ENCODE measurements around the gene KDM3B. TPM values are rescaled to one million over a fixed set of nuclear protein-coding genes. Genes with fewer than 3 reads are reported as not detected.
A peak's percentile ranks its signal among the peaks of the same experiment; 100 is the strongest.

Gene KDM3B
- total RNA-seq, 2 experiments from 2014 or later: 53.1 to 55.0 TPM

GRCh38 chr5:138441221-138441620, 88.7 kb downstream of the KDM3B start:
- CTCF ChIA-PET: no interaction called here

GRCh38 chr5:138444078-138444773, 91.7 kb downstream of the KDM3B start:
- ChIA-PET POLR2A (interaction anchor here (1.1 kb wide), 1 partner anchor 21 kb away, joined by 3 read pairs; the partner anchor contains the start of gene EGR1), CTCF (no interaction called here)
- H3K36me3 Mint-ChIP-seq (ENCODE audit: low read depth): no peaks in the 10 kb centered on the region
- no peaks in the 10 kb centered on the region for H3K9me3 Mint-ChIP-seq (ENCODE audit: insufficient read depth)
- no peak overlapping the region for H3K4me3 Mint-ChIP-seq
- H3K27ac Mint-ChIP-seq: no peak overlapping the region
- ATAC-seq (no peak), DNase-seq (no peak)
- H3K4me1 Mint-ChIP-seq (ENCODE audit: low read depth): peaks cover 4% of the 10 kb centered on the region
- H3K27me3 Mint-ChIP-seq (ENCODE audit: low read depth): peaks cover 3% of the 10 kb centered on the region

More at GRCh38 chr5:138441221-138441620, 88.7 kb downstream of the KDM3B start:
- Mint-ChIP-seq H3K4me3 (no peak overlapping the region), H3K9me3 (ENCODE audit: insufficient read depth) (no peaks in the 10 kb centered on the region), H3K27me3 (ENCODE audit: low read depth) (peaks cover 5% of the 10 kb centered on the region), H3K36me3 (ENCODE audit: low read depth) (peaks cover 12% of the 10 kb centered on the region), H3K27ac (no peak overlapping the region), H3K4me1 (ENCODE audit: low read depth) (peaks cover 12% of the 10 kb centered on the region)
- POLR2A ChIA-PET: no interaction called here
- DNase-seq (no peak), ATAC-seq (no peak)

GRCh38 chr5:138444774-138445546, 92.5 kb downstream of the KDM3B start:
- POLR2A ChIA-PET: interaction anchor here (0.9 to 1.1 kb wide), 2 partner anchors 14 to 20 kb away, joined by 3 read pairs; partner anchors contain the start of gene EGR1

GRCh38 chr5:138445547-138446271, 93.2 kb downstream of the KDM3B start:
- CTCF ChIA-PET: no interaction called here
- ATAC-seq: no peak
- no peak for DNase-seq
- Mint-ChIP-seq H3K27me3 (ENCODE audit: low read depth) (no peaks in the 10 kb centered on the region), H3K36me3 (ENCODE audit: low read depth) (no peaks in the 10 kb centered on the region), H3K9me3 (ENCODE audit: insufficient read depth) (no peaks in the 10 kb centered on the region), H3K27ac (no peak overlapping the region), H3K4me1 (ENCODE audit: low read depth) (peaks cover 5% of the 10 kb centered on the region), H3K4me3 (no peak overlapping the region)
- POLR2A ChIA-PET: interaction anchor here (0.9 kb wide), 1 partner anchor 14 kb away, joined by 3 read pairs; no protein-coding TSS in a partner anchor

More at GRCh38 chr5:138444774-138445546, 92.5 kb downstream of the KDM3B start:
- H3K9me3 Mint-ChIP-seq (ENCODE audit: insufficient read depth): no peaks in the 10 kb centered on the region
- DNase-seq (no peak), ATAC-seq (no peak)
- peaks cover 2% of the 10 kb centered on the region for H3K4me1 Mint-ChIP-seq (ENCODE audit: low read depth)
- no peak overlapping the region for H3K27ac Mint-ChIP-seq
- no peak overlapping the region for H3K4me3 Mint-ChIP-seq
- peaks cover 3% of the 10 kb centered on the region for H3K27me3 Mint-ChIP-seq (ENCODE audit: low read depth)
- no peaks in the 10 kb centered on the region for H3K36me3 Mint-ChIP-seq (ENCODE audit: low read depth)
- CTCF ChIA-PET: no interaction called here

GRCh38 chr5:138448070-138448469, 95.6 kb downstream of the KDM3B start:
- peaks cover 2% of the 10 kb centered on the region for H3K27me3 Mint-ChIP-seq (ENCODE audit: low read depth)
- H3K27ac Mint-ChIP-seq: no peak overlapping the region
- no peak for DNase-seq
- H3K9me3 Mint-ChIP-seq (ENCODE audit: insufficient read depth): no peaks in the 10 kb centered on the region
- ChIA-PET POLR2A (interaction anchor here (1.2 to 6.3 kb wide), 2 partner anchors 17 to 95 kb away, joined by 3 to 32 read pairs; partner anchors contain the start of genes EGR1 and ETF1), CTCF (interaction anchor here (1.0 to 5.4 kb wide), 11 partner anchors 9 to 100 kb away, joined by 3 to 65 read pairs (median 7); partner anchors contain the start of genes EGR1 and REEP2)
- H3K4me1 Mint-ChIP-seq (ENCODE audit: low read depth): peaks cover 5% of the 10 kb centered on the region
- H3K4me3 Mint-ChIP-seq: no peak overlapping the region
- H3K36me3 Mint-ChIP-seq (ENCODE audit: low read depth): no peaks in the 10 kb centered on the region
- no peak for ATAC-seq

GRCh38 chr5:138448481-138449398, 96.3 kb downstream of the KDM3B start:
- peaks cover 5% of the 10 kb centered on the region for H3K4me1 Mint-ChIP-seq (ENCODE audit: low read depth)
- H3K36me3 Mint-ChIP-seq (ENCODE audit: low read depth): no peaks in the 10 kb centered on the region
- peaks cover 2% of the 10 kb centered on the region for H3K27me3 Mint-ChIP-seq (ENCODE audit: low read depth)
- H3K27ac Mint-ChIP-seq: no peak overlapping the region
- DNase-seq (no peak), ATAC-seq (no peak)
- H3K9me3 Mint-ChIP-seq (ENCODE audit: insufficient read depth): no peaks in the 10 kb centered on the region
- no peak overlapping the region for H3K4me3 Mint-ChIP-seq
- CTCF ChIA-PET: interaction anchor here (0.6 to 5.4 kb wide), 25 partner anchors 9 to 281 kb away, joined by 3 to 65 read pairs (median 5); partner anchors contain the start of genes EGR1, KDM3B and REEP2
- POLR2A ChIA-PET: interaction anchor here (1.2 to 6.3 kb wide), 2 partner anchors 16 to 94 kb away, joined by 3 to 32 read pairs; partner anchors contain the start of genes EGR1 and ETF1

GRCh38 chr5:138449501-138450239, 97.2 kb downstream of the KDM3B start:
- H3K4me3 Mint-ChIP-seq: peak overlapping the region; percentile 31
- ATAC-seq: peak; percentile 95
- H3K27me3 Mint-ChIP-seq (ENCODE audit: low read depth): peaks cover 2% of the 10 kb centered on the region
- ChIA-PET POLR2A (interaction anchor here (0.6 to 6.3 kb wide), 5 partner anchors 10 to 96 kb away, joined by 3 to 32 read pairs (median 3); partner anchors contain the start of gene EGR1), CTCF (interaction anchor here (0.6 to 5.4 kb wide), 26 partner anchors 8 to 282 kb away, joined by 3 to 65 read pairs (median 6); partner anchors contain the start of genes EGR1, KDM3B and REEP2)
- DNase-seq: peak; percentile 83
- no peaks in the 10 kb centered on the region for H3K9me3 Mint-ChIP-seq (ENCODE audit: insufficient read depth)
- H3K4me1 Mint-ChIP-seq (ENCODE audit: low read depth): peaks cover 5% of the 10 kb centered on the region
- no peak overlapping the region for H3K27ac Mint-ChIP-seq
- no peaks in the 10 kb centered on the region for H3K36me3 Mint-ChIP-seq (ENCODE audit: low read depth)

GRCh38 chr5:138450971-138451370, 98.5 kb downstream of the KDM3B start:
- no peak overlapping the region for H3K27ac Mint-ChIP-seq
- ATAC-seq: no peak
- DNase-seq: no peak
- H3K9me3 Mint-ChIP-seq (ENCODE audit: insufficient read depth): no peaks in the 10 kb centered on the region
- H3K4me1 Mint-ChIP-seq (ENCODE audit: low read depth): peaks cover 5% of the 10 kb centered on the region
- ChIA-PET POLR2A (interaction anchor here (1.7 to 6.3 kb wide), 2 partner anchors 14 to 98 kb away, joined by 3 to 32 read pairs; partner anchors contain the start of gene EGR1), CTCF (interaction anchor here (1.3 to 5.4 kb wide), 6 partner anchors 13 to 117 kb away, joined by 4 to 65 read pairs (median 14); partner anchors contain the start of genes EGR1 and REEP2)
- no peak overlapping the region for H3K4me3 Mint-ChIP-seq
- no peaks in the 10 kb centered on the region for H3K36me3 Mint-ChIP-seq (ENCODE audit: low read depth)
- peaks cover 2% of the 10 kb centered on the region for H3K27me3 Mint-ChIP-seq (ENCODE audit: low read depth)

GRCh38 chr5:138452720-138453119, 100.2 kb downstream of the KDM3B start:
- Mint-ChIP-seq H3K27ac (no peak overlapping the region), H3K36me3 (ENCODE audit: low read depth) (no peaks in the 10 kb centered on the region), H3K4me1 (ENCODE audit: low read depth) (peaks cover 5% of the 10 kb centered on the region), H3K27me3 (ENCODE audit: low read depth) (peaks cover 2% of the 10 kb centered on the region), H3K4me3 (no peak overlapping the region), H3K9me3 (ENCODE audit: insufficient read depth) (no peaks in the 10 kb centered on the region)
- ChIA-PET POLR2A (interaction anchor here (6.3 kb wide), 1 partner anchor 12 kb away, joined by 32 read pairs; the partner anchor contains the start of gene EGR1), CTCF (interaction anchor here (0.9 kb wide), 1 partner anchor 12 kb away, joined by 6 read pairs; the partner anchor contains the start of gene EGR1)
- DNase-seq (no peak), ATAC-seq (no peak)

- ChIA-PET POLR2A (no interaction called here), CTCF (interaction anchor here (2.8 kb wide), 1 partner anchor 50 kb away, joined by 13 read pairs; no protein-coding TSS in a partner anchor)
- Mint-ChIP-seq H3K27ac (no peak overlapping the region), H3K27me3 (ENCODE audit: low read depth) (peaks cover 2% of the 10 kb centered on the region), H3K4me1 (ENCODE audit: low read depth) (peaks cover 14% of the 10 kb centered on the region), H3K9me3 (ENCODE audit: insufficient read depth) (no peaks in the 10 kb centered on the region), H3K4me3 (no peak overlapping the region), H3K36me3 (ENCODE audit: low read depth) (no peaks in the 10 kb centered on the region)
- no peak for DNase-seq
- no peak for ATAC-seq
Observed at GRCh38 chr5:138453590-138453989, 101.1 kb downstream of the KDM3B start.
